HG03520 (cell line): ENCODE results near the gene FSTL4.

Experiments
- ATAC-seq: cut with Tn5 transposase; IDR thresholded peaks from one replicate; pipeline ENCODE4 v1.9.1; 2021; ENCODE audit warnings: mild to moderate bottlenecking, moderate library complexity; ENCODE audit not compliant: unreplicated experiment

Gene FSTL4

DNA sequence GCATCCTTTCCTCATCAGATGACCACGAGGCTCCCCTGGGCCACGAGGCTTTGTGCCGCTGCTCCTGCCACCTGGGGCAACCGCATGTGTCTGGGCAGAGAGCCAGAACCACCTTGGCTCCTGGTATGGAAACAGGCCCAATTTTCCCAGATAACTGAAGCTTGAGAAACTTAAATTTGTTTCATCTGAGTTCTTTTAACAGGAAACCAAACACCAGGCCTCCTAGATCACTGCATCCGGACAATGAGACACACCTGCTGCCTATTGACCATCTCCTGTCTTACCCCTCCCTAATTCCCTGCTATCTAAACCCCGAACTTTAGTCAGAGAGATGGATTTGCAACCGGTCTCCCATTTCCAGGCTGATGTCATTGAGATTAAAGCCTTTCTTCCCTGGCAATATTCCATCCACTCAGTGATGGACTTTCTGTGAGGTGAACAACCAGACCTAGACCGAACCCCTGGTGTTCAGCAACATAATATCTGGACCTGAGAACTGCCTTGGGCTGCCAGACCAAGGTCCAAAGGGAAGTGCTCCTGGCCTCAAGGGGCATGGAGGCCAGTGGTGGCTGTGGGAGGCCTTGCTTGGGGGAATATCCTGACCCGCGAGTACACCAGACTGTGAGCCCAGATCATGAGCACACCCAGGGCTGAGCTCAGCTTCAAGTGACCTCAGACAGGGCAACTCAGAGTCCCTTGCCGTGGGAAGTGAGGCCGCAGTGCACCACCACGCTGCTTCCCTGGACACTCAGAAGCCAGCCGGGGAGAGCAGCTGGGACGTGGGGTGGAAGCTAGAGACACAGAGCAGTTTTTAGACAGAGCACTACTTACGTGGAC is 360.8 kb downstream of the FSTL4 start:
- ATAC-seq: no peak

- no peak for ATAC-seq
Observed at GRCh38 chr5:133250527-133250926, 361.8 kb downstream of the FSTL4 start.

DNA sequence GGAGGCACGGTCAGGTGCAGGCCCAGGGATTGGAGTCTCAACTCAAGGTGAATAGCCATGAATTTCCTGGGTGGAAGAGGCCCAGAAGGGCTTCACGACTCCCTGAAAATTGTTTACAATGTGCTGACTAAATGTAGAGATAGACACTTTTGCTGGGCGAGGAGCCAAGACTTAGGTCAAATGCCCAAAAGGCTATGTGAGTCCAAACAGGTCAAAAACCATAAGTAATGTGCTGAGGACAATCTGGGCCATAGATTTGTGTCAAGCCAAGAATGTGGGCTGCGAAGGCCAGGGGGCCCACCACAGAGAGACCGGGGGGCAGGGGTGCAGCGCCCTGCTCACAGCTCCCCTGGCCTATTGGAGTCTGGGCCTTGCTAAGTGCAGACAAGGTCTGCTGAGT is 362.7 kb downstream of the FSTL4 start:
- ATAC-seq: no peak

DNA sequence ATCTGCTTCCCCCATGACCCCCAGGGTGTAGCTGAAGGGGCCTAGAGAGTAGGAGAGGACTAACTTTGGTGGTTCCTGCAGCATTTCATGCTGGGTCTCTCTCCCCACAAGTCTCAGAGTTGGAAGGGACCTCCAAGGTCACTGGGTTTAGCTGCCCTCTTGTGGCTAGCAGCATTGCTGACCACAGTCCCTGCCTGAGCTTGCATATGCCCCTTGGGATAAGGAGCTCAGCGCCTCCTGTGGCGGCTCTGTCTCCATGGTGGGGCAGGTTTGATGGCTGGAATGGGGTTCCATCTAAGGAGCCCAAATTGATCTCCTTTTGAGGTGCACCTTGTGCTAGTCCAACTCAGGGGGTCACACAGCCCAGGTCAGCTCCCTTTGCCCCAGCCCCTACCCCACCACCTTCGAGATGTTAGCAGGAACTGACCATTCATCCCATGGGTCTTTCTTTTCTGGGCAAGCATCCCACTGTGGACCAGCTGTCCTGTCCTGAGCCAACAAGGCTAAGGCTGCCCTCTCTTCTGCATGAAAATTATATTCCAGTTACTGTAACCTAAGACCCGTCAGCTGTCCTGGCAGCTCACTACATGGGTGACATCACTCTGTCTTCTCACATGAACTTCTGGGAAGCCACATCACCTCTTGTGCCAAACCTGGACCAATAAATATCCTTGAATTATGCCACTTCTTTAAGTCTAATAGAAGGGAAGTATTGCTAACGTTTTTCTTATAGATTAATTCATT is 364.3 kb downstream of the FSTL4 start:
- ATAC-seq: no peak

GRCh38 chr5:133247151-133247709 is 365.1 kb downstream of the FSTL4 start:
- ATAC-seq: no peak

DNA sequence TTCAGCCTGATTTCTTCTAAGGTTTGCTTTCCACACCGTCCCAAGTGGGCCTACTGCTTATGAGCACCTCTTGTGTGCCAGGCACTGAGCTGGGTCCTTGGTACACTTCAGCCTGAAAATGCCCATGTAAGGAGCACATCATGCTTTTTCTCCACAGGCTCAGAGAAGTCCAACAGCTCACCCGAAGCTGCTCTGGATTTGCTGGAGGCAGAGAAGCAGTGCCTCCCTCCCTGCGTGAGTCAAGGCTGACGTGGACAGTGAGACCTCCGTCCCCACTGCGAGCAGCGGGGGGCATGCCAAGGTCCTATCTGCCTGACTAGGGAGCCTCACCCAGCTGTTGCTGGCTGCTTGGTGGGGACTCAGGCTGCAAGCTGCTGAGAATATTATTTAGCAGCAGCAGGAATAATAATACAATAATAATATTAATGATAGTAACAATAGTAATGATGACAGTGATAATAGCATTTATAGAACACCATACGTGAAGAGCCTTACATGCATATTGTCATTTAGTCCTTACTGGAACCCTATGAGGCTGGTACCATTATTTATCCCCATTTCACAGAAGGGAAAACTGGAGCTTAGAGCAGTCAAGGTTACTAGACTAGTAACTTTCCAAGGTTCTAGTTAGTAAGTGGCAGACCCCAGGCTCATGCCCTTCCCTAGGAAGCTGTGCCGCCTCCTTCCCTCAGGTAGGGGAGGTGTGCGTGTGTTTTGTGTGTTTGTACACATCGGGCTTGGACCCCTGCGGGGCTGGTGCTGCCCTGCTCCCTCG is 365.8 kb downstream of the FSTL4 start:
- ATAC-seq: no peak

DNA sequence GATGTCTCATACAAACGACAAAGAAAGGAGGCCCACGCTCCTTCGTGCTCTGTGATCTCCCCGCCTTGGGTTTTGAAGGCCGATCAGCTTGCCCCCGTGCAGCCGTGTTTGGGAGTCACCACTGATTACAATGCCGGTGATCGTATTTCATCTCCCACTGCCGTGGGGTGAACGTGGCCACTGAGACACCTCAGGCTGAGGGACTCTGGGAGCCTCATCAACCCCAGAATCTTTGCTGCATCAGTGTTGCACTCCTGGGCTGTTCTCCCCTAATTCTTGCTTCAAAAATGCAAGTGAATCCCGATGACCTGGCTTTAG is 366.3 kb downstream of the FSTL4 start:
- ATAC-seq: no peak

DNA sequence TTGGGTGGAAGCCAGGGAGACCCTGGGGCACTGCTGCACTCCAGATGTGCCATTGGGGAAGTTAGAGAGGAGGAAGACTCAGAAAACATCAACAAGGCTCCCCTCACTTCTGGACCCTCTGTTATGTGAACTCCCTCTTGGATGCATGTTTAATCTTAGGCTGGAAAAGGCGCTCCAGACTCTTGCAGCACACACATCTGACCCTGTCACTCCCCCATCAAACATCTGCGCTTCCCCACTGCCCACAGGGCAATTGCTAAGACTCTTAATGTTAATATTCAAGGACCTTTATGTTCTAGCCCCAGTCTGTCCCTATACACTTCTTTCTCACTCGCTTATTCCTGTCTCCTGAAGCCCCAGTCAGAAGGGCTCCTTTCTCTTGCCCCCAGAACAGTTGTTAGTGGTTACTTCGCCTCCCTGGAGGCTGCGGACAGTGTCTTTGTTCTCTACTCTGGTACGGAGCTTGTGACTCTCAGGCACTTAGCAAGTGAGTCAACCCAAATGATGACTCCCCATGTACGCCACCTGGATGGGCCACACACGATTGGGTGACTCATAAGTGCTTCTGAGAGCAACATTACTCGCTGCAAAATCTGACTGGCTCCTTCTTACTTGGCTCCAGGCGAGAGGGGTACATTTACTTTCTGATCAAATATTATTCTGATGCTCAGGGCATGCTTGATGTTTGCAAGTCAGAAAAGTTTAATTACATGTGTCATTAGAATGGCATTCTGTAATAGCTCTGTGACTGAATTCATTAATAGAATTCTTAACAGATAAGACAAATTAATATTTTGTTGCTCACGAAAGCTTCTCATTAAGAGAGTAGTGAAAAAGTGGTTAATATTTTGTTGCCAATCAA is 366.9 kb downstream of the FSTL4 start:
- ATAC-seq: no peak

- peak; percentile 33 for ATAC-seq
Observed at GRCh38 chr5:133244242-133244641, 368.1 kb downstream of the FSTL4 start.

DNA sequence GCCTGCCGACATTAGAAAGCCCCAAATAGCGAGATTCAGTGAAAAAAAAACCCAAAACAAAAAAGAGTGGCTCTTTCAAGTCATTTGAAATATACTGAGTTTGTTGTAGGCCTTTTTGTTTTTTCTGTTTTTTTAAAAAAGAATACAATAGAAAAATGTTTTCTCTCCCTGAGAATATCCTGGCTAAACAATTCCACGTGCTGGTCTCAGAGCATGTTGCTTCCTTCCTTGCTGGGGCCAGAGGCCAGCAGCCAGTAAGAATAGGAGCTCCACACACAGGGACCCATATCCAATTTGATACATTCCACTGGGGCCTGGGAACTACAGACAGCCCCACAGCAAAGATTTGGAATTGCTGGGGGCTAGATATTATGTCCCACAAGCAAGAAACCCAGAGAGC is 369.1 kb downstream of the FSTL4 start:
- no peak for ATAC-seq

- no peak for ATAC-seq
Observed at GRCh38 chr5:133242221-133242835, 370.0 kb downstream of the FSTL4 start.

- no peak for ATAC-seq
Observed at GRCh38 chr5:133241179-133242092, 370.9 kb downstream of the FSTL4 start.

GRCh38 chr5:133240425-133241091 is 371.8 kb downstream of the FSTL4 start:
- ATAC-seq: peak; percentile 74

DNA sequence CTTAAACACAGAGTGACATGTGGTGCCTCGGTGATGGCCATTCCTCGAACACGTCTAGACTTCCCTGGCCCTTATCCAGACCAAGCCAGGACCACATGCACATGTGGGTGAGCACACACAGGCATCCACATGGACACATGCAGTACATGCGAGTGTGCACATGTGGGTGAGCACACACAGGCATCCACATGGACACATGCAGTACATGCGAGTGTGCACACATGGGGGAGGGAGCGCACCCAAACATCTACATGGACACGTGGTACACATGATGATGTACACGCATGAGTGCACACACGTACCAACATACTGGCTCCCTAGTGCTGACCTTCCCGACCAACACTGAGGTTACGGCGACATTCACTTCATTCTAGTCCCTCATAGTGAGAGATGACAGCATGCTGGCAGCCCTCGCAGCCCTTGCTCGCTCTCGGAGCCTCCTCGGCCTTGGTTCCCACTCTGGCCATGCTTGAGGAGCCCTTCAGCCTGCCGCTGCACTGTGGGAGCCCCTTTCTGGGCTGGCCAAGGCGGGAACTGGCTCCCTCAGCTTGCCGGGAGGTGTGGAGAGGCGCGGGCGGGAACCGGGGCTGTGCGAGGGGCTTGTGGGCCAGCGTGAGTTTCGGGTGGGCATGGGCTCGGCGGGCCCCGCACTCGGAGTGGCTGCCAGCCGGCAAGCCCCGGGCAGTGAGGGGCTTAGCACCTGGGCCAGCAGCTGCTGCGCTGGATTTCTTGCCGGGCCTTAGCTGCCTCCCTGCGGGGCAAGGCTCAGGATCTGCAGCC is 373.7 kb downstream of the FSTL4 start:
- ATAC-seq: no peak

DNA sequence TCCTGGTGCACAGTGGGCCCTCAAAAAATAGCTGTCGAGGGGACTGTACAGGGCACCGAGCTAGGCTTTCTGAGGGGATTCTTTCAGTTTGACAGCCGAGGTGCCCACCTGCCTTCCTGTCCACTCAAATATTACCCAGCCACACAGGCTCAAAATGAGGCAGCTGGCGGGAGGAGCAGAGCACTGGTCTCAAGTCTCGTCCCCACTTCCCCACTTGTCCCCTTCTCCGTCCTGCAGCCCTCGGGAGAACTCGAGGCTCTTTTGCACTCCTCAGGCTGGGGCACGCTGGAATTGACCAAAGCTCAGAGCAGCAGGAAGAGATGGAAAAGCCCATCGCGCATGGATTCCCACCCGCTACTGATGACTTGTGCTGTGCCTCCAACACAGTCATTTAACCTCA is 375.4 kb downstream of the FSTL4 start:
- no peak for ATAC-seq

DNA sequence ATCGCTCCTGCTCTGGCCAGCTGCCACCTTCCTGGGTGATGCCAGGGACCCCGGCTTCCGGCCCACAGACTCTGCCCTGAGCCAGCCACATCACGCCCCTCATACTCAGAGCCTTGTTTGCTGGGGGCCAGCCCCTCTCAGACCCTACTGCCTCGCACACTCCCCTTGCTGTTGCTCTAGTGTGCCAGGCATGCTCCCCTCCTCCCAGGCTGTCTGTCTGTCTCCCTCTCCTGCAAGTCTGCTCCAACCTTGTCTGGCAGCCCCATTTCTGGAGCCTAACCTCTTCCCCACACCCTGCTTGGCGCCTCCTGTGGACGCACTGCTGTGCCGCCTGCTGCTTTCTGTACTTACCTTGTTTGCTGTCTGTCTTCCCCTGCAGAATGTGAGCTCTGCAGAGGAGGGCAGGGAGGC is 375.8 kb downstream of the FSTL4 start:
- no peak for ATAC-seq

DNA sequence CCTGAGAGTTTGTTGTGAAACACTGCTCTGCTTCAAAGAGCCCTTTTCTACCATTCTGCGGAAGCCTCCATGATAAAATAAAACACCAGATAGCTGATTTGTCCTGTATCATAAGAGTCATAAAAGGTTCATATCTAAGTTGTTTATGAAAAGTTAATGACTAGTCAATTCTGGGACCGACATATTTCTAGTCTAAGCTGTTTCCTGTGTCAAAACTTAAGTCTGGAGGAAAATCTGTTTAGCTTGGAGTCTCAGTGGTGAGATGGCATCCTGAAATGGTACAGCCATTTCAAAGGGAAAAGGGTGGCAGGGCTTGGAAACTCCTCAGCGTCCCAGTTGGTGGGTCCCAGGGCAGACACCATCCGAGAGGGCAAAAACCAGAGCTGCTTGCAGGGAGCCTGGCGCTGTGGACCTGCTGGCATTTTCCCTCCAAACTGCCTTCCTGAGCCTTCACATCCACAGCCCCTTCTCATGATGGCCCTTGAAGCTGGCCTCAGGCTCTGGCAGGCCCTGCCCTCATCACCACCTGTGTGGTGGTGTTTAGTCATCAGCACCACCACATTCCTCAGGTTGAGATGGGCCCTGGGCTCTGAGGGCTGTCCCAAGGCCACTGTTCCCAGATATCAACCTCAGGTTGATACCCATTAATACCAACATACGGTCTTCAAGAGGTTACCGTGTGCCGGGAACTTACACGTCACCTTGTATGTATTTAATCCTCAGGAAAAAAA is 376.5 kb downstream of the FSTL4 start:
- ATAC-seq: no peak
